NCI-H2171 treated with DMSO at 0.1 percent for 48 hours (cell line): ENCODE data around the gene C13orf46.

Source experiments
- DNase-seq: peaks from one replicate; lab custom pipeline; 2025; lab: John Stamatoyannopoulos, UW

Gene C13orf46

DNA sequence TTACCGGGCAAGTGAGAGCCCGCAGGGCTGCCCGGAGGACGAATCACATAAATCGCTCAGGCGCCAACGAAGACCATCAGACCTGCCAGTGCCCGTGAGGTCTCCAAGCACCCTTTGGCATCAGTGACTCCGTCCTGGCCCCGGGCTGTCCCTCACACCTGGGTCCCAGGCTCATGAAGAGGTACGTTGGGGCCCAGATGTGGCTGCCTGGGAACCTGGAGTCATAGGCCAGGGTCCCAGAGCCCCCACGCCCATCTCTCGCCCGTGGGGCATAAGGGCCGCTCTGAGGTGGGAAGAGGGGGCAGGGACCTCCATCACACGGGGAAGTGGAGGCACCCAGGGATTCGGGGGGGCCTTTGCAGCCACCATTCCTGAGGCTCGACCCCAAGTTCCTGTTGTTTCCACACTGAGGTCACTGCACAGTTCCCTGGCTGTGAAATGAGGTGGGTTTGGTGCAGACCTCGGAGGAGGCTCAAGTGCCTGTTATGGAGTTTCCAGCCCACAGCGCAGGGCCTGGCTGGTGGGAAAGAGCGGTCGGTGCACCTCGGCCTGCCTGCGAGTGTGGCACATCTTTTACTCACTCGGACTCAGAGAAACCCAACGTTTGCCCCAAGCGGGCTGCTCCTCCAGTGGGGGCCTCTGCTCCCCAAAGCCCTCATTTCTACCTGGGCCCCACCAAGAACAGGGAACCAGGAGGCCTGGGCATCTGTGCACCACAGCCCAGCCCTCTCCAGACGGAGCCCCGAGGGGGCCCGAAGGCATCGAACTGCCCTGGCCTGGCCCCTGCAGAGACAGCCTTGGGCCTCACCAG, 35.9 kb upstream of the C13orf46 start:
- DNase-seq, result no peak

DNA sequence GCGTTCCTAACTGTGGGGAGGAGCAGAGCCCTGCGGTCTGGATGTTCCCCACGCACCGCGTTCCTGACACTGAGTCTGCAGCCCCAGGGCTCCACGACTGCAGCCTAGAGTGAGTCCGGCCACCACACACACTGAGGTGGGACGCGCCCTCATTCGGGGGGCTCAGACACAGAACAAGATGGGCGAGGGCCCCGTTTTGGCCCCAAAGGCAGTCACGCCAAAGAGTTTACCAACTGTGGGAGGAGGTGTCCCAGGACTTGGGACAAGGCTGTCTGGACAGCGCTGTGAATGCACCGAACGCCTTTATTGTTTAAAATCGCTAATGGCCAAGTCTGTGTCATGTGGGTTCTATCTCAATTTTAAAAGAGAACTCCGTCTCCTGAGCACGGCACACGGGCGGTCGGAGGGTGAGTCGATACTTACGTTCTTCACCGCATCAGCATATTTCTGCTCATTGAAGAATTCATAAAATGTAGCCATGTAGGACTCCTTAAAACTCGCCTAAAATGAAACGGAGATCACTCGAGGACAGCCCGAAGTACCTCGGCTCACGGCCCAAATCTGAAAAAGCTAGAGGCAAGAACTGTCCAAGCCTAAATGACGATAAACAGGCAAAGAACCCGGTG, 35.2 kb upstream of the C13orf46 start:
- DNase-seq, result no peak

DNA sequence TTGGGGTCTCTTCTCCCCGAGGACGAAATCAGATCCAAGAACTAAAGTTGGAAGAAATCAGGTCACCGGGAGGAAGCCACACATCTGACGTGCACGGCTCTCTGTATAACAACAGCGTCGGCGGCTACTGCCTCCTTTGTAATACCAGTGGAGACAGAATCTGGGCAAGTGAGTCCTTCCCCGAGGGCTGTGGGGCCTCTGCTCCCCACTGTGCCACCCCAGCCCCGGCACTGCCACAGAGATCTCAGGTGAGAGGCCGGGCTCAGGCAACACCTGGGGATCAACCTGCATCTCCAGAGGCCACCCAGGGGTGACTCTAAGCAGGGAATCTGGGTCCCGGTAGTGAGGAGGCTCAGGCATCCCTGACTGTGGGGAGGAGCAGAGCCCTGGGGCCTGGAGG, 33.7 kb upstream of the C13orf46 start:
- DNase-seq, result no peak

DNA sequence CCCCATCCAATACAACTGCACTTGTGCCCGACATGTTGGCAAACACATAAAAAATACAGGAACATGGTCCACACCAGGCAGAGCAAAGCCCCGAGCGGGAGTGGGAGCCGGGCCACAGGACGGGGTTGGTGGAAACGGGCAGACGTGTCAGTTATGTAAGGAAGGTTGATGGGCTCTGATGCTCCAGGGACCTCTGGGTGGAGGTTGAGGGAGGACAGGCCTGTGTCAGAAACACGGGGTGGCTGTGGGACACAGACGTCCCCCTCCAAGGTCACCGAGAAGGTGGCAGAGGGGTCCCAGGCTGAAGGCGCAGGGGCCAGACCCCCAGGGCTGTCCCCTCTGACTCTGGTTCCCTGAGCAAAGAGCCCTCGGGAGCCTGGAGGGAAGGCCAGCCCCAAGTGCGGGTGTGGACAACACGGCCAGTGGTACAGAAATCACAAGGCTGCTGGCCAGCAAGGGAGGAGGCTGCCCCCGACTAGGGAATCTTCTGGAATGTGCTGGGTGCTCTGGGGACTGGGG, 31.4 kb upstream of the C13orf46 start:
- no peak for DNase-seq

DNA sequence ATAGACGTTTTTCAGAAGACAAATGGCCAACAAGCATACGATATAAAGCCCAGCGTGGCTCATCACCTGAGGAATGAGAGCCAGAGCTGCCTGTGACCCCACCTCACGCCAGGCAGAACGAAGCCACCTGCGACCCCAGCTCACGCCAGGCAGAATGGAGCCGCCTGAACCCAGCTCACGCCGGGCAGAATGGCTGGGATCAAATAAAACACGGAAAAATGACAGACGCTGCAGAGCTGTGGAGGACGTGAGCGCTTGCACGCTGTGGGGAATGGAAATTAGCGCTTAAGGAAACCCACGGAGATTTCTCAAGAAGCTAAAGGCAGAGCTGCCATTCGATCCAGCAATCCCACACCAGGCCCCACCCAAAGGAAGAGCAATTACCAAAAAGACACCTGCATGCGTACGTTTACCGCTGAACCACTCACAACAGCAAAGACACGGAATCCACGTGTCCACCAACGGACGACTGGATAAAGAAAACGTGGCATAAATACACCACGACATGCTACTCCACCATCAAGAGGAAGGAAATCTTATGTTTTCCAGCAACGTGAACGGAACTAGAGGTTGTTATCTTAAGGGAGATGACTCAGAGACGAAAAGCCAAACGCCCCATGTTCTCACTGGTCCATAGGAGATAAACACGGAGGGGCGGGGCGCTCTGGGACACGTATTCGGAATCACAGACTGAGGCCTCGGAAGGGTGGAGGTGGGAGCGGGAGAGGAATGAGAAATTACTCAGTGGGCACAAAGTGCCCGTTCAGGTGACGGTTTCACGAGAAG, 30.7 kb upstream of the C13orf46 start:
- DNase-seq, result no peak

DNA sequence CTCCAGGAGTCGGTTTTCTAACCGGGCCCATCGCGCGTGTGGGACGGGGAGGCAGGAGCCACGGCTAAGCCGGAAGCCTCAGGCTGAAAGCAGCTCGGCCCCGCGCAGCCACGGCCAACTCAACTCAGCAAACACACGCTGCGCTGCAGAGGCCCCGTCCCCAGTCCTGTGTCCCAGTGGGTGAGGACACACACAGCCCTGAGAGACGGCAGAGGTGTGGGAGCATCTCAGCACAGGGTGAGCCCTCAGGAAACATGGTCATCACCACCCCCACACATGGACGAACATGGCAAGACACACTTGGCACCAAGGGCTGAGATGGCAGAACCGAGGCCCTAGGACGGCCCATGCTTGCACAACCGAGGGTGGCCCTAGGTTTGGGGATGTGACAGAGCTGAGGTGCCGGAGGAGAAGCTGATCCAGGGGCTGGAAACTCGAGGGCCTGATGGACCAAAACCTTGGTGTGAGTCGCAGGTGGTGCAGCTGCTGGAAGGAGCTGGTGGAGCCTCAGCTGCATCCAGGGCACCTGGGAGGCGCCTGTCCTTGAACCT, 29.0 kb upstream of the C13orf46 start:
- no peak for DNase-seq

DNA sequence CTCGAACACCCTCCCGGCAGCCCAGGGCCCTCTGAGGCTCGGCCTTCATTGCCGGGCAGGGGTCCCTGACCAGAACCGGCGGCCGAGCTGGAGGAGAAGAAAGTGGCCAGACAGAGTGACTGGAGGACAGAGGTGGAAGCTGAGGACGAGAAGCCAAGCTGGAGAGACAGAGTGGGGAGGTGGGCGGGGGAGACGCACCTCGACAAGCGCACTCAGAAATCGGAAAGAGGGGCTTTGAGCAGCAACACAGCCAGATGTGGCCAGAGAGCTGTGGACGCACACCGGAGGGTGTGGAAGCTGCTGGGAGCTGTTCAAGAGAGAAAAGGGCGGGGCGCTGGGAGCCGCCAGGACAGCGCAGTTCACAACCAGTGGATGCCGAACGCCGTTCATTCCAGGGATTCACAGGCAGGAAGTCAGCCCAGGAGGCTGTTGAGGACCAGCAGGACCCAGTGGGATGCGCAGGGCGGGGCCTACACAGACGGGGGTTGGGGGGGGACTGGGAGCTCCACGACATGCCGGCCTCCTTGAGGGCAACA, 28.2 kb upstream of the C13orf46 start:
- DNase-seq, result no peak

DNA sequence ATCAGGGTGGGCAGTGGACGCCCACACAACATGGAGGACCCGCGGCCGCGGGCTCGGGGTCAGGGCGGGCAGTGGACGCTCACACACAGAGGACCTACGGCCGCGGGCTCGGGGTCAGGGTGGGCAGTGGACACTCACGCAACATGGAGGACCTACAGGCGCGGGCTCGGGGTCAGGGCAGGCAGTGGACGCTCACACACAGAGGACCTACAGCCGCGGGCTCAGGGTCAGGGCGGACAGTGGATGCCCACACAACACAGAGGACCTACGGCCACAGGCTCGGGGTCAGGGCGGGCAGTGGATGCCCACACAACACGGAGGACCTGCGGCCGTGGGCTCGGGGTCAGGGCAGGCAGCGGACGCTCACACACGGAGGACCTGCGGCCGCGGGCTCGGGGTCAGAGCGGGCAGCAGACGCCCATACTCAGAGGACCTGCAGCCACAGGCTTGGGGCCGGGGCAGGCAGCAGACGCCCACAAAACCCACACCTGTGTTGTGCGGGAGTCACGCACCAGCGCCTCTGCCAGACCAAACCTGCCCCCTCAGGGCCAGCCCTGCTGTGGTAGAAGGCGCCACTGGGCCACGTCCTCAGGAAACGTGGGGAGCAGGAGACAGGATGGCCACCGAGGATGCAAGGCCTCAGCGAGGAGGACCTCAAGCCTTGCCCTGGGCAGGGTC, 27.6 kb upstream of the C13orf46 start:
- no peak for DNase-seq

DNA sequence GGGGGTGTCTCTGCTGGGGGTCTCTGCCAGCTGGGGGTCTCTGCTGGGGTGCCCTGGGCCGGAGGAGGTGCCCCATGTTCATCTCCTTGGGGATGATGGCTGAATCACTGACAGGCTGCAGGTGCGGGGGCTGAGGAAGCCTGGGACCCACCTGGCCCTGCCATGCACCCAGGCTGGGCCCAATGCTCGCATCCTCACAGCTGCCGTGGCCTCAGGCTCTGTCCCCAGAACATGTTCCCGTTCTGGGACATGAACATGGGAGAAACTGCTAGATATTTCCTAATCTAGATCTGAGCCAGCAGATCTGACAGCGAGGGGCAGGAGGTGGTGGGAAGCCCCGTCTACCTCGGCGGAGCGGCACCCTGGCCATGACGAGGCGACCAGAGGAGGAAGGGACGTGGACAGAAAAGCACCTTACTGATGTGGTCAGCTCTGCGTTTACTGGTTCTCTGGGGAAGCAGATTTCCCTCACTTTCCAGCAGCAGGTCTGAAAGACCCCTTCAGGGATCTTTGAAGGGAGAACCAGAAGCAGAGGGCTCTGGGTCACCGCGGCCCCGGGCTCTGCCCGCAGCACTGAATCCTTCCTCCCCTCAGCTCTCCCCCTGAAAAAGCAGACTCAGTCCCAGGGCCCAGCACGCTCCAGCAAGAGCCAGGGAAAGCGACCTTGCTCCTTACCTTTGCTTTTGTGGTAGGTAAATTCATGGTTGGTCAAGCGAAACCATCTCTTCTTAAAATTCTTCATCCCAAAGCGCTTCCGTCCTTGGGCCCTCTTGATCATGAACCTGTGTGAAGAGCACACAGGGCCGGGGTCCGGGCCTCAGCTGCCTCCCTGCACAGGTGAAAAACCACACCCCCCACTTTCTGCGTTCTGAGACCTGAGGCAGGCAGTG, 26.5 kb upstream of the C13orf46 start:
- DNase-seq, result no peak

DNA sequence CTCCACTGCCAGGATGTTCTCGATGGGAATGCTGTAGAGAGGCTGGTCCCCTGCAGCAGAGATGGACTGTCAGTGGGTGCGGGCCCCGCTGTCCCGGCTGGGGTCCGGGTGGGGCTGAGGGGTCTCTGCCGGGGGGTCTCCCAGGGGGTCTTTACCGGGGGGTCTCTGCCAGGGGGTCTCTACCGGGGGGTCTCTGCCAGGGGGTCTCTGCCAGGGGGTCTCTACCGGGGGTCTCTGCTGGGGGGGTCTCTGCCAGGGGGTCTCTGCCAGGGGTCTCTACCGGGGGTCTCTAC, 25.7 kb upstream of the C13orf46 start:
- DNase-seq, result no peak

DNA sequence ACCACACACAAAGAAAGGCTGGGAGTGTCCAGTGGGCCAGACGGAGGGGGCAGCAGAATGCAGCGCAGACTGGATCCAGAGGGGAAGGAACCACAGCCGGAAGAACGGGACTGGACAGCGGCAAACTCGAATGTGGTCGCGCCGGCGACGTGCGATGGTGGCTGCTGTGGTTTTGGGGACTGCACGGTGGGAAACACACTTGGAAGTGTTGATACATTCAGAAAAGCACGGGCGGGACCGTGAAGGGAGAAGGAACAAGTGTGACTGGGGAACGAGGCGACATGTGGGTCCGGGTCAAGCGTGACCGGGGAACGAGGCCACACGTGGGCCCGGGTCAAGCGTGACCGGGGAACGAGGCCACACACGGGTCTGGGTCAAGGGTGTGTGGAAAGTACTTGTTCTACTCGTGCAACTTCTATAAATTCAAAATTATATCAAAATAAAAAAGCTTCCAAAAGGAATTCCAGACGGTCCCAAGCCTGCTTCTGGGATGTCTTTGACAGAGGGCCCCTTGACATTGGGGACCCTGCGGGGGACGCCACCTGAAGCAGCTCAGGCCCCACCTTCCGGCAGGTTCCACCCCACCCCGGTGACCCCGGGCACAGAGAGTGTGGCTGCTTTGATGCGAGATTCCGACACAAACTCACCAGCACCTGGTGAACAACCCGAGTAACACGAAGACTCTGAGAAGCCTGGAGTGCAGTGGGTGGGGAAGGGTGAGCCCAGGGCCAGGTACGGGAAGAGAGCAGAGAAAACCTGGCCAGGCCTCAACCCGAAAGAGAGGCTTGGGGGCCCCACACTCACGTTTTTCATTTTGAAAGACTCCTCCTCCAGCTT, 25.1 kb upstream of the C13orf46 start:
- no peak for DNase-seq

DNA sequence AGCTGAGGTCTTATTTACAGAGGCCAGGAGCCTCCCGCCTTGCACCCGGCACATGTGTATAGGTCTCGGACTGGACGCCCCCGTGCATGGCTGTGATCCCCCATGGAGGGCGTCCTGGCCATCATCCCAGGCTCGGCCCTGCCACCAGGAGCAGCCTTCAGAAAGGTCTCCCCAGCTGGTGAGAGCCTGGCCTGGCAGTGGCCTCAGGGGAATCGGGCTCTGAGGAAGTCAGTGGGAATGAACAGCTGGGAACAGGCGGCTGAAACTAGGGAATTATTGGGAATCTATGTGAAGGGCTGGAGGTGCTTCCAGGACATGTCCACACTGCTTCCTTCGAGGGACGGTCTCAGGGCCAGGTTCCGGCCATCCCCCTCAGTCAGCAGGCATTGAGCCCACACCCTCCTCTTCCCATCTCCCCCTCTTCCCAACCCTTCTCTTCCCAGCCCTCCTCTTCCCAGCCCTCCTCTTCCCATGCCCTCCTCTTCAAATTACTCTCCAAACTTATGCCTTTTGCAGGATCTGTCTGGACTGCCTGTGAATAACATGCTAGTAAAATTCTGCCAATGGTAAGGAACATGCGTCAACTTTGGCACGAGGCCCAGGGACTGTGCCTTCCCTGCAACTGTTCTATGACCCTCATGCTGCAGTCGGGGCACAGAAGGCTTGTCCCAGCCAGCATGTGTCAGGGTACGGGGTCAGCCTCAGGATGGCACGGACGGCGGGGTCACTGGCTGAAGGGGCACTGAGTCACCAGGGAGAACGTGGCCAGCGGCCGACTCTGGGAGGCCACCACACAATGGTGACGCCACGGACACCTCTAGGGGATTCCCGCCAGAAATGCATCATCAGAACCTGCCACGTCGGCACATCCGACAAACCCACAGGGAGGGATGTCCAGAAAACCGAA, 24.2 kb upstream of the C13orf46 start:
- peak; percentile 25 for DNase-seq

DNA sequence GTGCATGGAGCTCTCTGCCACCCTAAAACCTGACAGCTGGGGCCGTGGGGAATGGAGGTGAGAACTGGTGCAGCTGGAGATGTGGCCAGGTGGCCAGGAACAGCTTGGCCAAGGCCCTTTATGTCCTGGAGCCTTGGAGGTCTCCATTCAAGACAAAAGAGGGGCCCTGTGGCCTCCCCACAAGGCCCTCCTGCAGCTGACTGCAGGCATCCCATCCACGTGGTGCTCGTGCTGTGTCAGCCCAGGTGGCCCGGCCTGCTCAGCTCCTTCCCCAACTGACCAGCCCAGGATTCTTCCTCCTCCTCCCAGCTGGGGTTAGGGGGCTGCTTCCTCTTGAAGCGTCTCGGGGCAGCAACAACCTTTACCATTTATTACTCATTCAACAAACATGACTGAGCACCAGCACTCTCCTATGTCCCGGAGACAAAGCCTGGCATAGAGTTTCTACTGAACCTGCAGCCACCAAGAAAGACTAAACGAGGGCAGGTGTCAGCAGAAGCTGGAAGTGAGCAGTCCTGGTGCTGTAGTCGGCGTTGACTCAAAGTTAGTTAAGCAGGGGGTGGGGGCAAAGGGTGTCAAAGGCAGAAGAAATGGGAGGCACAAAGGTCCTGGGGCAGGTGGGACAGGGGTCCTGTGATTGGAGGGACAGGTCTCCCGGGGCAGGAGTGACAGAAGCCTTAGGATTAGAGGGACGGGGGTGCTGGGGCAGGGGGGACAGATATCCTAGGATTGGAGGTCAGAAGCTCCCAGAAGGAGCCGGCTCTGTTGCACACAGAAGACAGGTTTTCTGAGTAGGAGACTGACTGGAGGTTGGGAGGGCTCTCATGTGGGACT, 23.3 kb upstream of the C13orf46 start:
- no peak for DNase-seq

DNA sequence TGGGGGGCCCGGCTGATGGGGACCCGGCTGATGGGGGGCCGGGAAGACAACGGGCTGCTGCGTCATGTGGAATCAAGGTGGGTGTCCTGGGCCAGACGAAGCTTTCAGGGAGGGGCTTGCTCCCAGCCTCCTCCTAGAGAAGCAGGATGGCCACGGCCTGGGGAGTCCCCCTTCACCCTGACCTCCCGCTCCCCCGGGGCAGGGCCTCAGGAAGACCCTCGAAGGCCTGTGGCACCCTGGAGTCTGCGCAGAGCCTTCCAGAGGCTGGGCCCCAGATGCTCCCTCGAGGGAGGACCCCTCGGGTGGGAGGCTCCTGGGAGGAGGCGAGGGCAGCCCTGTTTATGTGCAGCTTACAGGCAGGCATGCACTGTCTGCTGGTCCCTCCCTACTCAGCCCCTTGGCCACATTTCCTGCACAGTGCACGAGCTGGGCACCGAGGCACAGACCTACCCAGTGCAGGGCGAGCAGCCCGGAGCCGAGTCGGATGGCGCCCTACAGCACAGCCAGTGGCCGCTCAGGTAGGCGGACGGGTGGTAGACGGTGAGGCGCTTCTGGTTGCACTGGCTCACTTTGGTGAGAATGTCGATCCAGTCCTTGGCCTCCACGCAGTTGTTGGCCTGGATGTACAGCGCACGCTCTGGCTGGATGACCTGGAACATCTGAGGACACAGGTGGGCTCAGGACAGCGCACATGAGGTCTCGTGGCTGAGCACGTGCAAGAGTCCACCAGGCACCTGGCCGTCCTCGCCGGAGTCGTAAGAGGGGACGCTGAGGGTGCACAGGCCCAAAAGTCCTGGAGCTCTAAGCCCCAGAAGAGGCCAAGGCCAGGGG, 22.4 kb upstream of the C13orf46 start:
- no peak for DNase-seq

DNA sequence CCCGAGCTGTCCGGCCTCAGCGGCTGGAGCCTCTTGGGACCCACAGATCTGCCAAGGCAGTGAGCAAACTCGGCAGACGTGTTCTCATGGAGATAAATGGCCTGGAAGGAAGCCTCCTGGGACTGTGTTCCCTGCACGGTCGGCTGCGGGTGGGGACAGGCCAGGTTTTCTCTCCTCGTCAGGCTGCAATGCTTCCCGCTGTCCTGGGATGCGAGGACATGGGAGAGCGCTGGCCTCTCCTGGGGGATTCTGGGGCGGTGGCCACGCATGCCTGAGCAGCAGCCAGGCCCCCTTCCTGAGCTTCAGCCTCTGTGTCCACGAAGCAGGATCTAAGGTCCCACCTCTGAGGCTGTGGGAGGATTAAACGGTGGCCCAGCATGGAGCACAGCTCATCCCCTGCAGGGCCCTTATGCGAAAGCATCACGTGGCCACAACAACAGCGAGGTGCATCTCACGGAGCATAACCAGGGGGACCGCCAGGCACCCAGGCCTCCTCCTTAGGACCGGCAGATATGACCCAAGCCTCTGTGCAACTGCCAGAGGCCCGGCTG, 21.2 kb upstream of the C13orf46 start:
- no peak for DNase-seq

DNA sequence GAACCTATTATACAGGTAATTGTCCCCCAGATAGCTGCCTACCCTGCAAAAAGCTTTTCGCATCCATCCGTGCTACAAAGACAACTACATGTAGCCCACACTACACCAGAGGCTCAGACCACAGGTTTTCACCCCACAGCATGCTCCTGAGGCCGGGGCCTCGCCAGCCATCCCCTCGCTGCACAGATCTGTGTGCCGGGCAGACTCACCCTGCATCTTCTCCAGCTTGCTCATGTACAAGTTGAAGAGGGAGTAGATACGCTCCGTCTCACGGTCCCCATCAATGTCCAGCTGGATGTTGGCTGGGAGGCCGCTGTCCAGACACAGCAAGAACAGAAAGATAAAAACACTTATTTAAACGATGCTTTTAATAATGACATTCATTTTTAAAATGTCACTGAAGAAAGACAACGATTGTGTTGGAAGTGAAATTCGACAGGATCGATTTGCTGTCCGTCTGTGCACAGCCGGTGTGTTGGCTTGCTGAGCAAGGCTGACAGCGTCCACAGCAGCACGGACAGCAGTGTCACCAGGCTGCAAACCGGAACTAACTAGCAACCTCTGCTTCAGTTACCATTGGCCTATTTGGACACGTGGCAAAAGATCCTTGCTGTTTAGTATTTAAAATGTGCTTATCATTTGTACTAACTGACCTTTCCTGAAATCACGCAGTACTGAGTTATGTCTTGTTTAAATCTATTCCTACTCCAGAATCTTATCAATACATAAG, 18.6 kb upstream of the C13orf46 start:
- DNase-seq, result no peak
